DND-41 (cell line): ENCODE results near the gene DDX11.
"Not testable (repeated sequence)": the region's sequence is repeated elsewhere in the genome, so short reads cannot be mapped to it uniquely, and the experiment has no call there.

Source experiments
- CTCF ChIP-seq: IDR thresholded peaks from 2 replicates; pipeline ENCODE4 v1.5.1; 2012; ENCODE audit warnings: borderline replicate concordance, low read length, moderate library complexity, mild to moderate bottlenecking; ENCODE audit not compliant: poor library complexity, severe bottlenecking; ENCODE audit errors: extremely low read depth
- EZH2 ChIP-seq: IDR thresholded peaks from 3 replicates; pipeline ENCODE4 v1.6.1; 2012; ENCODE audit warnings: borderline replicate concordance, low read depth, mild to moderate bottlenecking, moderate library complexity, low read length, inconsistent platforms; ENCODE audit not compliant: severe bottlenecking

DNA sequence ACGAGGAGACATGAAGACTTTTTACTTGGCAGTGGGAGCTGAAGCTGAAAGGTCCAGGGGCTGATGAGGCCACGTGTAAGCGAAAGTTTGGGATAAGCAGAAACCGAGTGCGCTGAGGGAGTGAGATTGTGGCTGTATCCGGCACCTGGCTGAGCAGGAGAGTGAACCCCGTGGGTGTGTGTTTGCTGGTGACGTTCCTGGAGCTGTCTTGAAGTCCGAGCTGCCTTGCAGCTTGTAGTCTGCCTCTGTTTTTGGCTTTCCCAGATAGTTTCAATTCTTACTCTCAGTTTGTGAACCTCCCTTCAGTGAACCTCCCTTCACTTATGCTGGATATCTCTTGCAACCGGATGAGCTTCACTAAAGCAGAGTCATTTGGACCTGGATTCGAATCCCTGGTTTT is 2.5 kb downstream of the DDX11 start:
- TF ChIP-seq EZH2, CTCF: not testable (repeated sequence)
